ENCODE measurements around the gene AMFR.

AMFR gene

GRCh38 chr16:56411624-56412023, 13.7 kb downstream of the AMFR start:
- Histone ChIP-seq H3K4me3 (ENCODE audit: insufficient read depth in 1 of 2, low read depth in 1 of 2, low read length in 2 of 2) (no peak overlapping the region), H3K14ac (ENCODE audit: low read length in 2 of 2) (no peak overlapping the region), H3K18ac (ENCODE audit: low read depth in 1 of 2, low read length in 2 of 2) (no peak overlapping the region), H2BK120ac (ENCODE audit: low read depth, low read length) (no peak overlapping the region), H4K91ac (ENCODE audit: low read length) (no peak overlapping the region), H2AFZ (ENCODE audit: low read depth, low read length) (no peak overlapping the region), H3K9me3 (ENCODE audit: control insufficient read depth, low read length) (no peaks in the 10 kb centered on the region), H2BK5ac (ENCODE audit: low read depth, low read length, poor library complexity, severe bottlenecking) (no peak overlapping the region), H2BK15ac (ENCODE audit: low read depth, poor library complexity, severe bottlenecking) (no peak overlapping the region), H3K4me2 (ENCODE audit: low read length, poor library complexity, severe bottlenecking) (no peak overlapping the region), H2AK5ac (ENCODE audit: low read length, severe bottlenecking) (no peak overlapping the region), H3K9ac (ENCODE audit: low read length) (no peak overlapping the region), H3K4ac (ENCODE audit: low read depth in 1 of 2, low read length in 2 of 2) (no peak overlapping the region), H3K27me3 (ENCODE audit: control insufficient read depth in 1 of 2, insufficient read depth in 1 of 2, low read length in 2 of 2) (no peaks in the 10 kb centered on the region), H4K8ac (ENCODE audit: low read length) (no peak overlapping the region), H3K79me1 (replicated peaks; ENCODE audit: low read length, poor library complexity, severe bottlenecking) (peaks cover 21% of the 10 kb centered on the region), H3K23ac (ENCODE audit: low read length in 2 of 2) (no peak overlapping the region), H3K27ac (ENCODE audit: low read length, poor library complexity, severe bottlenecking) (no peak overlapping the region), H2BK12ac (ENCODE audit: low read length in 2 of 2) (no peak overlapping the region), H3K4me1 (ENCODE audit: control insufficient read depth, insufficient read depth, low read depth, low read length) (no peaks in the 10 kb centered on the region), H3K36me3 (ENCODE audit: control insufficient read depth in 1 of 2, insufficient read depth in 2 of 2, low read depth in 1 of 2, low read length in 2 of 2) (peaks cover 9 to 62% of the 10 kb centered on the region in 2 experiments)
- WGBS, result 100% methylated on average over 2 of the region's 2 CpGs
- DNase-seq, result no peak

GRCh38 chr16:56411123-56411522, 14.2 kb downstream of the AMFR start:
- Histone ChIP-seq H3K36me3 (ENCODE audit: control insufficient read depth in 1 of 2, insufficient read depth in 2 of 2, low read depth in 1 of 2, low read length in 2 of 2) (peaks cover 9 to 62% of the 10 kb centered on the region in 2 experiments), H3K4ac (ENCODE audit: low read depth in 1 of 2, low read length in 2 of 2) (no peak overlapping the region), H3K27ac (ENCODE audit: low read length, poor library complexity, severe bottlenecking) (no peak overlapping the region), H3K4me2 (ENCODE audit: low read length, poor library complexity, severe bottlenecking) (no peak overlapping the region), H3K9ac (ENCODE audit: low read length) (no peak overlapping the region), H3K27me3 (ENCODE audit: control insufficient read depth in 1 of 2, insufficient read depth in 1 of 2, low read length in 2 of 2) (no peaks in the 10 kb centered on the region), H3K18ac (ENCODE audit: low read depth in 1 of 2, low read length in 2 of 2) (no peak overlapping the region), H4K91ac (ENCODE audit: low read length) (no peak overlapping the region), H3K4me3 (ENCODE audit: insufficient read depth in 1 of 2, low read depth in 1 of 2, low read length in 2 of 2) (no peak overlapping the region), H2BK5ac (ENCODE audit: low read depth, low read length, poor library complexity, severe bottlenecking) (no peak overlapping the region), H4K8ac (ENCODE audit: low read length) (no peak overlapping the region), H3K4me1 (ENCODE audit: control insufficient read depth, insufficient read depth, low read depth, low read length) (no peaks in the 10 kb centered on the region), H3K23ac (ENCODE audit: low read length in 2 of 2) (no peak overlapping the region), H3K9me3 (ENCODE audit: control insufficient read depth, low read length) (no peaks in the 10 kb centered on the region), H2BK120ac (ENCODE audit: low read depth, low read length) (no peak overlapping the region), H3K14ac (ENCODE audit: low read length in 2 of 2) (no peak overlapping the region), H2BK12ac (ENCODE audit: low read length in 2 of 2) (no peak overlapping the region), H2BK15ac (ENCODE audit: low read depth, poor library complexity, severe bottlenecking) (no peak overlapping the region), H2AK5ac (ENCODE audit: low read length, severe bottlenecking) (no peak overlapping the region), H2AFZ (ENCODE audit: low read depth, low read length) (no peak overlapping the region), H3K79me1 (replicated peaks; ENCODE audit: low read length, poor library complexity, severe bottlenecking) (peaks cover 19% of the 10 kb centered on the region)
- no peak for DNase-seq
- no CpG with 5 or more reads among the region's 5 CpGs for WGBS

GRCh38 chr16:56409195-56409594, 16.1 kb downstream of the AMFR start:
- Histone ChIP-seq H3K4me2 (ENCODE audit: low read length, poor library complexity, severe bottlenecking) (no peak overlapping the region), H2BK12ac (ENCODE audit: low read length in 2 of 2) (no peak overlapping the region), H4K8ac (ENCODE audit: low read length) (no peak overlapping the region), H3K4me1 (ENCODE audit: control insufficient read depth, insufficient read depth, low read depth, low read length) (no peaks in the 10 kb centered on the region), H2AK5ac (ENCODE audit: low read length, severe bottlenecking) (no peak overlapping the region), H3K36me3 (ENCODE audit: control insufficient read depth in 1 of 2, insufficient read depth in 2 of 2, low read depth in 1 of 2, low read length in 2 of 2) (peaks cover 17 to 76% of the 10 kb centered on the region in 2 experiments), H2AFZ (ENCODE audit: low read depth, low read length) (no peak overlapping the region), H3K9me3 (ENCODE audit: control insufficient read depth, low read length) (no peaks in the 10 kb centered on the region), H3K9ac (ENCODE audit: low read length) (no peak overlapping the region), H3K23ac (ENCODE audit: low read length in 2 of 2) (no peak overlapping the region), H3K79me1 (replicated peaks; ENCODE audit: low read length, poor library complexity, severe bottlenecking) (peaks cover 19% of the 10 kb centered on the region), H3K14ac (ENCODE audit: low read length in 2 of 2) (no peak overlapping the region), H2BK120ac (ENCODE audit: low read depth, low read length) (no peak overlapping the region), H4K91ac (ENCODE audit: low read length) (no peak overlapping the region), H3K27me3 (ENCODE audit: control insufficient read depth in 1 of 2, insufficient read depth in 1 of 2, low read length in 2 of 2) (no peaks in the 10 kb centered on the region), H3K27ac (ENCODE audit: low read length, poor library complexity, severe bottlenecking) (no peak overlapping the region), H3K18ac (ENCODE audit: low read depth in 1 of 2, low read length in 2 of 2) (no peak overlapping the region), H2BK15ac (ENCODE audit: low read depth, poor library complexity, severe bottlenecking) (no peak overlapping the region), H3K4ac (ENCODE audit: low read depth in 1 of 2, low read length in 2 of 2) (no peak overlapping the region), H3K4me3 (ENCODE audit: insufficient read depth in 1 of 2, low read depth in 1 of 2, low read length in 2 of 2) (no peak overlapping the region), H2BK5ac (ENCODE audit: low read depth, low read length, poor library complexity, severe bottlenecking) (no peak overlapping the region)
- WGBS, result 79% methylated on average over 3 of the region's 4 CpGs
- DNase-seq, result peak; percentile 19

GRCh38 chr16:56408379-56409098, 16.8 kb downstream of the AMFR start:
- Histone ChIP-seq H3K36me3 (ENCODE audit: control insufficient read depth in 1 of 2, insufficient read depth in 2 of 2, low read depth in 1 of 2, low read length in 2 of 2) (peaks cover 17 to 82% of the 10 kb centered on the region in 2 experiments), H3K79me1 (replicated peaks; ENCODE audit: low read length, poor library complexity, severe bottlenecking) (peaks cover 17% of the 10 kb centered on the region), H2BK12ac (ENCODE audit: low read length in 2 of 2) (no peak overlapping the region), H2AFZ (ENCODE audit: low read depth, low read length) (no peak overlapping the region), H3K27ac (ENCODE audit: low read length, poor library complexity, severe bottlenecking) (no peak overlapping the region), H2BK5ac (ENCODE audit: low read depth, low read length, poor library complexity, severe bottlenecking) (no peak overlapping the region), H3K14ac (ENCODE audit: low read length in 2 of 2) (no peak overlapping the region), H3K4me1 (ENCODE audit: control insufficient read depth, insufficient read depth, low read depth, low read length) (no peaks in the 10 kb centered on the region), H3K18ac (ENCODE audit: low read depth in 1 of 2, low read length in 2 of 2) (no peak overlapping the region), H3K9ac (ENCODE audit: low read length) (no peak overlapping the region), H3K4me2 (ENCODE audit: low read length, poor library complexity, severe bottlenecking) (no peak overlapping the region), H4K91ac (ENCODE audit: low read length) (no peak overlapping the region), H3K4me3 (ENCODE audit: insufficient read depth in 1 of 2, low read depth in 1 of 2, low read length in 2 of 2) (no peak overlapping the region), H3K27me3 (ENCODE audit: control insufficient read depth in 1 of 2, insufficient read depth in 1 of 2, low read length in 2 of 2) (no peaks in the 10 kb centered on the region), H2BK120ac (ENCODE audit: low read depth, low read length) (no peak overlapping the region), H3K9me3 (ENCODE audit: control insufficient read depth, low read length) (no peaks in the 10 kb centered on the region), H2AK5ac (ENCODE audit: low read length, severe bottlenecking) (no peak overlapping the region), H3K23ac (ENCODE audit: low read length in 2 of 2) (no peak overlapping the region), H3K4ac (ENCODE audit: low read depth in 1 of 2, low read length in 2 of 2) (no peak overlapping the region), H4K8ac (ENCODE audit: low read length) (no peak overlapping the region), H2BK15ac (ENCODE audit: low read depth, poor library complexity, severe bottlenecking) (no peak overlapping the region)
- no peak for DNase-seq
- WGBS, result 82% methylated on average over 6 of the region's 7 CpGs

Data from mesenchymal stem cell (in vitro differentiated cells and primary cell).